Liver (tissue), 9 donors: ENCODE results near the gene RFNG. TPM values are rescaled to one million over a fixed set of nuclear protein-coding genes. Genes with fewer than 3 reads are reported as not detected.

Source experiments
- DNase-seq: peaks from one replicate; pipeline ENCODE4 v3.0.0-alpha.2; 2017; ENCODE audit warnings: low spot score
- H3K27ac ChIP-seq, 2 donors: one replicate each; pipeline ENCODE4 v1.7.0; 2013; ENCODE audit warnings: inconsistent platforms in 2 of 2, low read length in 2 of 2, control low read depth in 1 of 2, low read depth in 1 of 2, mild to moderate bottlenecking in 1 of 2
- H3K27me3 ChIP-seq, 4 donors: one replicate each; pipeline versions ENCODE4 v1.6.1 to v1.7.0; 2013; ENCODE audit warnings: low read length in 3 of 4, inconsistent platforms in 1 of 4, mild to moderate bottlenecking in 1 of 4, moderate library complexity in 1 of 4; ENCODE audit not compliant: control insufficient read depth in 4 of 4, insufficient read depth in 4 of 4
- H3K36me3 ChIP-seq, 4 donors: one replicate each; pipeline versions ENCODE4 v1.6.1 to v1.7.0; 2013; ENCODE audit warnings: low read length in 3 of 4, mild to moderate bottlenecking in 3 of 4, low read depth in 1 of 4, moderate library complexity in 1 of 4; ENCODE audit not compliant: control insufficient read depth in 4 of 4, insufficient read depth in 3 of 4
- H3K4me1 ChIP-seq, 4 donors: one replicate each; pipeline versions ENCODE4 v1.6.1 to v1.7.0; 2013; ENCODE audit warnings: low read length in 3 of 4, mild to moderate bottlenecking in 3 of 4, moderate library complexity in 1 of 4; ENCODE audit not compliant: control insufficient read depth in 4 of 4, insufficient read depth in 4 of 4
- H3K4me3 ChIP-seq, 3 donors: one replicate each; pipeline versions ENCODE4 v1.6.1 to v1.7.0; 2013; ENCODE audit warnings: low read length in 3 of 3, control low read depth in 1 of 3, low read depth in 1 of 3, mild to moderate bottlenecking in 1 of 3
- H3K9ac ChIP-seq, 2 donors: one replicate each; pipeline ENCODE4 v1.7.0; 2013; ENCODE audit warnings: low read length in 2 of 2, mild to moderate bottlenecking in 2 of 2, moderate library complexity in 2 of 2, control low read depth in 1 of 2, low read depth in 1 of 2
- H3K9me3 ChIP-seq, 4 donors: one replicate each; pipeline versions ENCODE4 v1.6.1 to v1.7.0; 2013; ENCODE audit warnings: low read length in 3 of 4; ENCODE audit not compliant: control insufficient read depth in 4 of 4
- CTCF ChIP-seq: fragments of 150-350 bp; IDR thresholded peaks from 2 replicates; pipeline ENCODE4 v1.5.1; 2017; ENCODE audit warnings: improper control_type of control experiment, low read depth, low read length; ENCODE audit not compliant: missing input control
- EGR1 ChIP-seq, 2 donors: IDR thresholded peaks; 2 replicates each; pipeline ENCODE4 v1.6.1; 2016 to 2018; ENCODE audit warnings: antibody characterized with exemption in 2 of 2, low read depth in 2 of 2
- FOXA1 ChIP-seq: IDR thresholded peaks from 2 replicates; pipeline ENCODE4 v1.6.1; 2016; ENCODE audit warnings: antibody characterized with exemption
- FOXA2 ChIP-seq: IDR thresholded peaks from 2 replicates; pipeline ENCODE4 v1.6.1; 2016; ENCODE audit warnings: antibody characterized with exemption
- GABPA ChIP-seq, 2 donors: IDR thresholded peaks in 1 of 2; conservative IDR thresholded peaks in 1 of 2; 2 replicates each; pipeline ENCODE4 v1.6.1; 2016; ENCODE audit warnings: antibody characterized with exemption in 2 of 2, mild to moderate bottlenecking in 1 of 2, moderate library complexity in 1 of 2
- HNF4A ChIP-seq, 2 donors: conservative IDR thresholded peaks; 2 replicates each; pipeline ENCODE4 v1.6.1; 2016; ENCODE audit warnings: antibody characterized with exemption in 2 of 2, mild to moderate bottlenecking in 2 of 2
- HNF4G ChIP-seq: IDR thresholded peaks from 2 replicates; pipeline ENCODE4 v1.6.1; 2016; ENCODE audit warnings: antibody characterized with exemption
- JUND ChIP-seq, 2 donors: IDR thresholded peaks; 2 replicates each; pipeline ENCODE4 v1.6.1; 2016; ENCODE audit warnings: antibody characterized with exemption in 2 of 2
- MAX ChIP-seq: IDR thresholded peaks from 2 replicates; pipeline ENCODE4 v1.6.1; 2016; ENCODE audit warnings: antibody characterized with exemption
- NR2F2 ChIP-seq: IDR thresholded peaks from 2 replicates; pipeline ENCODE4 v1.6.1; 2016; ENCODE audit warnings: antibody characterized with exemption
- RAD21 ChIP-seq, 2 donors: IDR thresholded peaks; 2 replicates each; pipeline ENCODE4 v1.6.1; 2016; ENCODE audit warnings: antibody characterized with exemption in 2 of 2, mild to moderate bottlenecking in 2 of 2
- REST ChIP-seq: IDR thresholded peaks from 2 replicates; pipeline ENCODE4 v1.6.1; 2016; ENCODE audit warnings: antibody characterized with exemption, mild to moderate bottlenecking
- RXRA ChIP-seq, 2 donors: IDR thresholded peaks; 2 replicates each; pipeline ENCODE4 v1.6.1; 2017 to 2018; ENCODE audit warnings: antibody characterized with exemption in 2 of 2, mild to moderate bottlenecking in 1 of 2
- SP1 ChIP-seq: IDR thresholded peaks from 2 replicates; pipeline ENCODE4 v1.6.1; 2018; ENCODE audit warnings: antibody characterized with exemption, mild to moderate bottlenecking
- TAF1 ChIP-seq: conservative IDR thresholded peaks from 2 replicates; pipeline ENCODE4 v1.6.1; 2016; ENCODE audit warnings: antibody characterized with exemption, mild to moderate bottlenecking
- YY1 ChIP-seq: IDR thresholded peaks from 2 replicates; pipeline ENCODE4 v1.6.1; 2016; ENCODE audit warnings: antibody characterized with exemption, mild to moderate bottlenecking
- ZBTB33 ChIP-seq: IDR thresholded peaks from 2 replicates; pipeline ENCODE4 v1.6.1; 2016; ENCODE audit warnings: antibody characterized with exemption
- WGBS: extraction: QIAGEN DNeasy Blood & Tissue Kit; methylation state at CpG from one replicate; pipeline ENCODE4 v1.1.7; 2013; 5-methylcytosine and 5-hydroxymethylcytosine counted together
- polyA plus RNA-seq, 2 donors: library from polyadenylated mRNA; stranded (reverse) in 1 of 2; unstranded in 1 of 2; fragments of 200-250 nt in 1 of 2; fragments of >200 nt in 1 of 2; fragmentation: Nextera tagmentation in 1 of 2; extraction: Ambion mirVana in 1 of 2; gene quantifications; one replicate each; pipeline versions ENCODE4 v1.2.1 to v1.2.3, GENCODE V29; 2013 to 2015
- total RNA-seq, 2 donors: library from RNA; depleted of rRNA; stranded (reverse); fragments of >200 nt; gene quantifications; one replicate each; pipeline ENCODE4 v1.2.3, GENCODE V29; 2014
- TF ChIP-seq, protein P1 (sequence below): IDR thresholded peaks from 2 replicates; pipeline ENCODE4 v1.6.1; 2016; ENCODE audit warnings: antibody characterized with exemption
- donor health status: healthy.
- donor health status: healthy.
- donor health status: healthy.
- donor health status: healthy.
- donor health status: healthy.

The RFNG gene
- total and polyA plus RNA-seq, 4 donors, result 15.0 to 36.0 (median 23.4) TPM

- TF ChIP-seq, protein P1, sequence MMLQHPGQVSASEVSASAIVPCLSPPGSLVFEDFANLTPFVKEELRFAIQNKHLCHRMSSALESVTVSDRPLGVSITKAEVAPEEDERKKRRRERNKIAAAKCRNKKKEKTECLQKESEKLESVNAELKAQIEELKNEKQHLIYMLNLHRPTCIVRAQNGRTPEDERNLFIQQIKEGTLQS, result no peak
- no peak for TF ChIP-seq NR2F2
- no peak for TF ChIP-seq RXRA (IDR thresholded peaks at IDR 0.05)
- no peak for TF ChIP-seq SP1
- TF ChIP-seq RAD21 (IDR thresholded peaks at IDR 0.05), result no peak
- no peak for TF ChIP-seq YY1
- no peak for TF ChIP-seq MAX
- TF ChIP-seq EGR1 (IDR thresholded peaks at IDR 0.05; ENCODE audit: low read depth in 2 of 2), result no peak
- no peak for TF ChIP-seq HNF4G
- no peak for TF ChIP-seq FOXA1
- TF ChIP-seq JUND (IDR thresholded peaks at IDR 0.05), result no peak
- TF ChIP-seq REST, result no peak
- no peak for TF ChIP-seq HNF4A (conservative IDR thresholded peaks at IDR 0.05)
- no peak for TF ChIP-seq ZBTB33
- Histone ChIP-seq H3K4me3 (no peak overlapping the region), H3K9me3 (no peaks in the 10 kb centered on the region), H3K27me3 (no peaks in the 10 kb centered on the region), H3K4me1 (peaks cover 9 to 22% (median 17%) of the 10 kb centered on the region in 4 donors), H3K9ac (no peak overlapping the region), H3K36me3 (peaks cover 4 to 60% (median 27%) of the 10 kb centered on the region in 4 donors), H3K27ac (no peak overlapping the region)
- DNase-seq, result no peak
- 94% methylated on average over 28 of the region's 28 CpGs for WGBS
Observed at GRCh38 chr17:82055965-82056728, 4.5 kb upstream of the RFNG start.

DNA sequence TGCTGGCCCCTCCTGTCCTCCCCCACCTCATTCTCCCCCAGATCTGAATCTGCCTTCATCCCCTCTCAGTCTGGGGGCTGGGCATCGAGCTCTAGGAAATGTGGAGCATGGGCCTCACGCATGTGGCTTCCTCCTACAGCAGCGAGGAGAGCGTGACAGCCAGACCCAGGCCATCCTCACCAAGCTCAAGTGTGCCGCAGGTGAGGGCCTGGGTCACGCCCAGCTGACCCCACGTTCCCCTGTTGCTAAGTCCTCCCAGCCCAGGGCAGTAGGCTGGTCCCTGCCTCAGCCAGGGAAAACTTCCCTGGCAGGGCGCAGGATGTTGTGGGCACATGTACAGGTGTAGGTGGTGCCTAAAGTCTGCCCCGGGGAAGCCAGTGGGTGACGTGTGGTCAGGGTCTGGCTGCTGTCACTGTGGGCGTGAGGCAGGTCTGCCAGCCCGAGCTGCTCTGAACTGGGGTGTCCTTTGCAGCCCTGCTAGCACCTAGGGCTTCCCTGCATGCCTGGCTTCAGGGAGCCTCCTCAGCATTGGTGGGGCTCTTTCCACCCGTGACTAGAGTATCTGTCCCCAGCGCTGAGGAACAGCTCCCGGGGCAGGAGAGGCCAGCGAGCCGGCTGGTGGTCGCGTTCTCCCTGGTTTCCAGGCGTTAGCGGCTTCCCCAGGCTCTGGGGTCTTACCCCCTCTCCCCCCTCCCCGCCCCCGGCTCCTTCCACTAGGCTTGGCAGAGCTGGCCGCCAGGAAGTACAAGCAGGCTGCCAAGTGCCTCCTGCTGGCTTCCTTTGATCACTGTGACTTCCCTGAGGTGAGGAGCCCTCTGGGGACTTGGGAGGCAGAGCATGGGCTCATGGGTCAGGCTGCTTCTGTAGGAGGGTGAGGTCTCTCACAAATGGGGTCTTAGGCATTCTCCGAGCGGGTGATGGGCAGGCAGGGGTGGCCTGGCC lies 3.7 kb upstream of the RFNG start:
- Histone ChIP-seq H3K27me3 (no peaks in the 10 kb centered on the region), H3K4me1 (peaks cover 17 to 31% (median 22%) of the 10 kb centered on the region in 4 donors), H3K27ac (no peak overlapping the region), H3K4me3 (no peak overlapping the region), H3K9me3 (no peaks in the 10 kb centered on the region), H3K36me3 (peaks cover 4 to 52% (median 22%) of the 10 kb centered on the region in 4 donors), H3K9ac (no peak overlapping the region)
- no peak for DNase-seq
- TF ChIP-seq NR2F2, result no peak
- TF ChIP-seq HNF4G, result no peak
- no peak for TF ChIP-seq YY1
- TF ChIP-seq GABPA (IDR thresholded peaks at IDR 0.05 in 1 of 2, conservative IDR thresholded peaks at IDR 0.05 in 1 of 2), result no peak
- no peak for TF ChIP-seq FOXA1
- no peak for TF ChIP-seq RAD21 (IDR thresholded peaks at IDR 0.05)
- no peak for TF ChIP-seq TAF1
- TF ChIP-seq JUND (IDR thresholded peaks at IDR 0.05), result no peak
- TF ChIP-seq RXRA (IDR thresholded peaks at IDR 0.05), result no peak
- TF ChIP-seq CTCF, result no peak
- no peak for TF ChIP-seq FOXA2
- no peak for TF ChIP-seq HNF4A (conservative IDR thresholded peaks at IDR 0.05)
- 88% methylated on average over 26 of the region's 26 CpGs for WGBS
